Measurements from ENCODE around the gene SMCO3. TPM values are rescaled to one million over a fixed set of nuclear protein-coding genes. Genes with fewer than 3 reads are reported as not detected.
A peak's percentile ranks its signal among the peaks of the same experiment; 100 is the strongest.

Gene SMCO3
- total RNA-seq, 1 donor from 2014 or later, result 1.4 TPM

DNA sequence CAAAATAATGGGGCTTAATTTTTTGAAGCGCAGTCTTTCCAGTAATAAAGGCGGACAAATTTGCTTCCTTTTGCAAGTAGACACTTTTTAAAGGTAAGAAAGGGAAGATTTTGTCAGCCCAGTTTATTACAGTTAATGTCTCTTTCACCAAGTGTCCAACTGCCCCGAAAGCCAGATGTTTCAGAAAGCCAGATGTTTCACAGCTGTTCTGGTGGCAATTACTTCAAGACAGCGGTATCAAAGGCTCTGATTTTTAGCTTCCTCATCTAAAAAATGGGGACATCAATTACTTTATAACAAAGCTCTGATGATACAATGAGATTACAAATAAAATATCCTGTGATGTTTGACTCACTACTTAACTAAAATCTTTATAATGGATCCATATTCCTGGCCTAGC is 11.7 kb downstream of the SMCO3 start:
- DNase-seq (ENCODE audit: low spot score in 2 of 2, unreplicated experiment in 2 of 2), result no peak
- Mint-ChIP-seq H3K4me1 (peaks cover 18% of the 10 kb centered on the region), H3K4me3 (no peak overlapping the region), H3K27ac (no peak overlapping the region), H3K9me3 (no peaks in the 10 kb centered on the region), H3K27me3 (ENCODE audit: low read depth) (no peaks in the 10 kb centered on the region), H3K36me3 (peaks cover 13% of the 10 kb centered on the region)
- TF ChIP-seq, protein P1, sequence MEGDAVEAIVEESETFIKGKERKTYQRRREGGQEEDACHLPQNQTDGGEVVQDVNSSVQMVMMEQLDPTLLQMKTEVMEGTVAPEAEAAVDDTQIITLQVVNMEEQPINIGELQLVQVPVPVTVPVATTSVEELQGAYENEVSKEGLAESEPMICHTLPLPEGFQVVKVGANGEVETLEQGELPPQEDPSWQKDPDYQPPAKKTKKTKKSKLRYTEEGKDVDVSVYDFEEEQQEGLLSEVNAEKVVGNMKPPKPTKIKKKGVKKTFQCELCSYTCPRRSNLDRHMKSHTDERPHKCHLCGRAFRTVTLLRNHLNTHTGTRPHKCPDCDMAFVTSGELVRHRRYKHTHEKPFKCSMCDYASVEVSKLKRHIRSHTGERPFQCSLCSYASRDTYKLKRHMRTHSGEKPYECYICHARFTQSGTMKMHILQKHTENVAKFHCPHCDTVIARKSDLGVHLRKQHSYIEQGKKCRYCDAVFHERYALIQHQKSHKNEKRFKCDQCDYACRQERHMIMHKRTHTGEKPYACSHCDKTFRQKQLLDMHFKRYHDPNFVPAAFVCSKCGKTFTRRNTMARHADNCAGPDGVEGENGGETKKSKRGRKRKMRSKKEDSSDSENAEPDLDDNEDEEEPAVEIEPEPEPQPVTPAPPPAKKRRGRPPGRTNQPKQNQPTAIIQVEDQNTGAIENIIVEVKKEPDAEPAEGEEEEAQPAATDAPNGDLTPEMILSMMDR (IDR thresholded peaks at IDR 0.05; ENCODE audit: unreplicated experiment), result no peak

DNA sequence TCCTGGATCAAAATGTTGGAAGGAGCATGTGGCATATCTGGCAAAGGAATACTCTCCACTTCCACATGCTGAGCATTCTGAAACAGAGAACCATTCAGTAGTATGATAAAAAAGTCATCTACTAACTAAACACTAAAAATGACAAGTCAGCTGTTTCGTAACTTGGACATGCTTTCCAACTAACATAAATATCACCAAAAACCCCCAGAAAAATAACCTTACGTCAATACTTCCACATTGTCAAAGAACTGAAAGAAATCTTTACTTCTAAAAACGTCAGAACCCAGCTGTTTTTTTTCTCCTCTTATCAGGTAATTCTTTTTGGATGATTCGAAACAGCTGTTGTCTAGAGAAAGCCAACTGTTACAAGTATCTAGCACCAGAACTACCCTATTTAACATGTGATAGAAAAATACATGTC is 18.9 kb downstream of the SMCO3 start:
- H3K36me3 Mint-ChIP-seq, result peaks cover 54% of the 10 kb centered on the region

DNA sequence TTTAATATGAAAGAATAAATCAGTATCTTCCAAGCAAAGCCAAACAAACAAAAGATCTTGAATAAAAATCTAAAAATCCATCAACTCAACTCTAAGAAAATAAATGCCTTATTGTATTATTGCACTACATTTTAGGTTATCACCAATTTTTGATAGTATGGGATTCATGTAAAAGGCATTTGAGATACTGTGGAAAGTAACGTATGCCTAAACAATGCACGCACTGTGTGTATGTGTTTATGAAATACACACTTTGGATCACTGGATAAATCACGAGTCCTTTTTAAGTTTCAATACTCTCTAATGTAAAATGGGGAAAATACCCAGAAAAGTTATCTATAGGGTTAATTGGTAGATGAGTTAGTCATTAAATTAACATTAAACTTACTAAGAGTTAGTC is 28.4 kb downstream of the SMCO3 start:
- Mint-ChIP-seq H3K4me1 (no peaks in the 10 kb centered on the region), H3K27ac (no peak overlapping the region), H3K9me3 (no peaks in the 10 kb centered on the region), H3K27me3 (ENCODE audit: low read depth) (no peaks in the 10 kb centered on the region), H3K4me3 (no peak overlapping the region), H3K36me3 (peaks cover 38% of the 10 kb centered on the region)
- TF ChIP-seq, protein P1 (IDR thresholded peaks at IDR 0.05; ENCODE audit: unreplicated experiment), result no peak
- DNase-seq (ENCODE audit: low spot score in 2 of 2, unreplicated experiment in 2 of 2), result no peak

More for the DNA sequence above, 18.9 kb downstream of the SMCO3 start:
- Mint-ChIP-seq H3K27ac (peak overlapping the region; percentile 40), H3K27me3 (ENCODE audit: low read depth) (no peaks in the 10 kb centered on the region), H3K4me1 (no peaks in the 10 kb centered on the region), H3K4me3 (no peak overlapping the region), H3K9me3 (no peaks in the 10 kb centered on the region)
- DNase-seq (ENCODE audit: low spot score in 2 of 2, unreplicated experiment in 2 of 2), result no peak
- TF ChIP-seq, protein P1 (IDR thresholded peaks at IDR 0.05; ENCODE audit: unreplicated experiment), result no peak

DNA sequence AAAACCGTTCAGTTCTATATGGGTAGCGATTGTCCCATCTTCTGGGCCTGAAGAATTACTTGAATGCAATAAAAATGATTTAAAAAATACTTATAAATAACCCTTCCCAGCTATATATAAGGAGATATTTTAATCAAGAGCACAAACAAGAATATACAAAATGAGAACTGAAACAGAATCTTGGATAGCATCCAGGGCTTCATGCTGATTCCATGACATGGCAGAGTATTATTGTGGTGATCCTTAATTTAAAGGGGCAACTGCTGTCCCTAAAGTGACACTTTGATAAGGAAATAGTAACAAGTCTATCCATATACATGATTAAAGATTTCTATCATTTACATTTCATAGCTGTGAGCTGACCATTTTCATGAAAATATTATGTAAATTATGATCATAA is 29.5 kb downstream of the SMCO3 start:
- Mint-ChIP-seq H3K4me3 (no peak overlapping the region), H3K27me3 (ENCODE audit: low read depth) (no peaks in the 10 kb centered on the region), H3K4me1 (no peaks in the 10 kb centered on the region), H3K27ac (no peak overlapping the region), H3K36me3 (peaks cover 27% of the 10 kb centered on the region), H3K9me3 (no peaks in the 10 kb centered on the region)
- TF ChIP-seq, protein P1 (IDR thresholded peaks at IDR 0.05; ENCODE audit: unreplicated experiment), result no peak
- DNase-seq (ENCODE audit: low spot score in 2 of 2, unreplicated experiment in 2 of 2), result no peak

DNA sequence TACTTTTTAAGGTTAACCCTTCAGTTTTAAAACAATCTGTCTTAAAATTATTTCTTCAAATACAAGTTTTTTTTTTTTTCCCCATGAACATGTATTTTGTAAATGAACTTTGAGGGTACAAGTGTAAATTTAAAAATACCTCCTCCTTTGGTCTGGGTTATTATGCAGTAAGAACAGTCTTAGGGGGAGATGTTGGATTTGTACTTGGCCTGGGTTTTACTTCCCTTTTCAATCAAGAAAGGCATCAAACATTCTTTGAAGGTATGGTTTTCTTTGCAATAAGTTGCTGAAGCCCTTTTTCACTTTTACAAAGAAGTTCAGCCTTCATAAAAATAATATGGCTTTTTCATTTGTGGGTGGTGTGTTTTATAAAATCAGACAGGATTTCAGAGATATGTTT is 31.2 kb downstream of the SMCO3 start:
- H3K9me3 Mint-ChIP-seq, result no peaks in the 10 kb centered on the region
- no peaks in the 10 kb centered on the region for H3K27me3 Mint-ChIP-seq (ENCODE audit: low read depth)
- TF ChIP-seq, protein P1 (IDR thresholded peaks at IDR 0.05; ENCODE audit: unreplicated experiment), result no peak
- DNase-seq (ENCODE audit: low spot score in 2 of 2, unreplicated experiment in 2 of 2), result no peak
- no peak overlapping the region for H3K4me3 Mint-ChIP-seq
- no peak overlapping the region for H3K27ac Mint-ChIP-seq
- H3K36me3 Mint-ChIP-seq, result peaks cover 17% of the 10 kb centered on the region
- H3K4me1 Mint-ChIP-seq, result peaks cover 3% of the 10 kb centered on the region

DNA sequence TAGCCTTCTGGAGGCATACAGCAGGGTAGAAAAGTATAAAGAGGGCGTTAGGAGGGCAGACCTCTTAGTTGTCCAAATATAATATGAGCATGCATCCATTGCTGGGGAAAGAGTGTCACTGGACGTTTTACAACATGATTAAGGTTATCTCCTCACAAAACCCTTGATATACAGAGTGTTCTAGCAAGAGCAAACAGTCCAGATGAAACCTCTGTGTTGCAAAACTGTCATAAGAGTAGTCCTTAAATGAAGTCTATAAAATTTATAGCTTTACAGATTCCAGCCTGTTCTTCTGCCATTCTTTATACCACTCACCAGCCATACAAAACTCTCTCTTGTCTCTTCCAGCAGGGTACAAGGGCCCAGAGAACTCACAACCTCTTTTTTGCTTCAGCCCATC is 32.4 kb downstream of the SMCO3 start:
- Mint-ChIP-seq H3K27ac (no peak overlapping the region), H3K27me3 (ENCODE audit: low read depth) (no peaks in the 10 kb centered on the region), H3K36me3 (peaks cover 6% of the 10 kb centered on the region), H3K4me3 (no peak overlapping the region), H3K4me1 (peaks cover 14% of the 10 kb centered on the region), H3K9me3 (no peaks in the 10 kb centered on the region)
- TF ChIP-seq, protein P1 (IDR thresholded peaks at IDR 0.05; ENCODE audit: unreplicated experiment), result no peak
- no peak for DNase-seq (ENCODE audit: low spot score in 2 of 2, unreplicated experiment in 2 of 2)

All from mesothelial cell of epicardium (in vitro differentiated cells).